Nephron progenitor cell (in vitro differentiated cells): ENCODE measurements around the gene RFTN1.

Experiments
- DNase-seq: peaks from one replicate; pipeline ENCODE4 v3.0.0; 2021
- H3K27ac Mint-ChIP-seq: 2 replicates; pipeline ENCODE4 v1.8.0; 2021; ENCODE audit warnings: mild to moderate bottlenecking, moderate library complexity, mixed read lengths
- H3K27me3 Mint-ChIP-seq: 2 replicates; pipeline ENCODE4 v1.8.0; 2021; ENCODE audit warnings: mild to moderate bottlenecking, low read depth, mixed read lengths; ENCODE audit not compliant: poor library complexity
- H3K36me3 Mint-ChIP-seq: 2 replicates; pipeline ENCODE4 v1.8.0; 2021; ENCODE audit warnings: low read depth, mixed read lengths
- H3K4me1 Mint-ChIP-seq: 2 replicates; pipeline ENCODE4 v1.8.0; 2021; ENCODE audit warnings: mixed read lengths
- H3K4me3 Mint-ChIP-seq: 2 replicates; pipeline ENCODE4 v1.8.0; 2021; ENCODE audit warnings: mild to moderate bottlenecking, moderate library complexity, mixed read lengths
- H3K9me3 Mint-ChIP-seq: 2 replicates; pipeline ENCODE4 v1.8.0; 2021; ENCODE audit warnings: mild to moderate bottlenecking, moderate library complexity, mixed read lengths
- CTCF ChIP-seq: fragments of 200-600 bp; sonication (generic); IDR thresholded peaks from 2 replicates; pipeline ENCODE4 v1.5.0; 2021; ENCODE audit warnings: antibody characterized with exemption

RFTN1 gene

DNA sequence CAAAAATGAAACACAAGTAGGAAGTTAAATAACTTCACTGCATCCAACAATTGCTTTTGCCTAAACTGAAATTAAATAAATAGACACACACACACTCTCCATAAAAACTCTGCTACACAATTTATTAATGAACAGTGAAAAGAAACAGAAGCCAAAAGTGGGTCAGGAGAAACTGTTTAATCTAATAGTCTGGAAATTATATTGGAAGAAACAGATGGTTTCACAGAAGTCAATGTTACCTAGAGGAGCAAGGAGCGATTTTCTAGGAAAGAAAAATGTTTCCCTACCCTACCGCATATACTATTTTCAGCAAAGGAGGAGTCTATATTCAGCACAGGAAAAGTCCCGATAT lies 32.0 kb downstream of the RFTN1 start:
- no peak for DNase-seq
- Mint-ChIP-seq H3K9me3 (peaks cover 24% of the 10 kb centered on the region), H3K27me3 (peaks cover 16% of the 10 kb centered on the region), H3K4me3 (no peak overlapping the region), H3K4me1 (peaks cover 49% of the 10 kb centered on the region), H3K36me3 (peaks cover 23% of the 10 kb centered on the region), H3K27ac (peak overlapping the region; percentile 60)
- TF ChIP-seq CTCF: no peak

GRCh38 chr3:16480861-16481545 lies 32.5 kb downstream of the RFTN1 start:
- Mint-ChIP-seq H3K27ac (peak overlapping the region; percentile 60), H3K4me1 (peaks cover 49% of the 10 kb centered on the region), H3K36me3 (peaks cover 25% of the 10 kb centered on the region), H3K4me3 (no peak overlapping the region), H3K27me3 (peaks cover 11% of the 10 kb centered on the region), H3K9me3 (peaks cover 29% of the 10 kb centered on the region)
- DNase-seq: no peak
- no peak for TF ChIP-seq CTCF

DNA sequence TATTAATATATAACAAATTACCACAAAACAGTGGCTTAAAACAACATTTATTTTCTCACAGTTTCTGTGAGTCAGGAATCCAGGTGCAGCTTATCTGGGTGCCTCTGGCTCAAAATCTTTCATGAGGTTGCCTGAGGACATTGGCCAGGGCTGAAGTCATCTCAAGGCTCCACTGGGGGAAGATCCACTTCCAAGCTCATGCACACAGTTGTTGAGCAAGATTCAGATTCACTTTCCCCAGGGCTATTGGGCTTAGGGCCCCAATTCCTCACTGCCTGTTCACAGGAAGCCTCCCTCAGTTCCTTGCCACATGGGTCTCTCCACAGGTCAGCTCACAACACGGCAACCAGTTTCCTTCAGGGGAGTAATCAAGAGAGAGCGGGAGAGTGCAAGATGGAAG lies 35.0 kb downstream of the RFTN1 start:
- H3K9me3 Mint-ChIP-seq: peaks cover 36% of the 10 kb centered on the region
- H3K27me3 Mint-ChIP-seq: no peaks in the 10 kb centered on the region
- peaks cover 40% of the 10 kb centered on the region for H3K36me3 Mint-ChIP-seq
- no peak overlapping the region for H3K27ac Mint-ChIP-seq
- peaks cover 67% of the 10 kb centered on the region for H3K4me1 Mint-ChIP-seq
- H3K4me3 Mint-ChIP-seq: no peak overlapping the region
- TF ChIP-seq CTCF: no peak
- DNase-seq: no peak

- H3K4me1 Mint-ChIP-seq: peaks cover 63% of the 10 kb centered on the region
- TF ChIP-seq CTCF: no peak
- peaks cover 46% of the 10 kb centered on the region for H3K36me3 Mint-ChIP-seq
- H3K27ac Mint-ChIP-seq: no peak overlapping the region
- no peak overlapping the region for H3K4me3 Mint-ChIP-seq
- no peak for DNase-seq
- peaks cover 3% of the 10 kb centered on the region for H3K27me3 Mint-ChIP-seq
- H3K9me3 Mint-ChIP-seq: peaks cover 36% of the 10 kb centered on the region
Observed at GRCh38 chr3:16477521-16477920, 36.0 kb downstream of the RFTN1 start.

- Mint-ChIP-seq H3K27ac (no peak overlapping the region), H3K4me1 (peaks cover 59% of the 10 kb centered on the region), H3K4me3 (no peak overlapping the region), H3K27me3 (peaks cover 3% of the 10 kb centered on the region), H3K36me3 (peaks cover 50% of the 10 kb centered on the region), H3K9me3 (peaks cover 36% of the 10 kb centered on the region)
- no peak for DNase-seq
- TF ChIP-seq CTCF: no peak
Observed at GRCh38 chr3:16477056-16477455, 36.4 kb downstream of the RFTN1 start.

- Mint-ChIP-seq H3K27me3 (peaks cover 3% of the 10 kb centered on the region), H3K4me3 (no peak overlapping the region)
- no peak for DNase-seq
Observed at GRCh38 chr3:16476636-16477035, 36.9 kb downstream of the RFTN1 start.

More at GRCh38 chr3:16476636-16477035, 36.9 kb downstream of the RFTN1 start:
- TF ChIP-seq CTCF: no peak
- Mint-ChIP-seq H3K27ac (no peak overlapping the region), H3K4me1 (peaks cover 55% of the 10 kb centered on the region), H3K36me3 (peaks cover 54% of the 10 kb centered on the region), H3K9me3 (peaks cover 40% of the 10 kb centered on the region)
